CD4-positive, alpha-beta T cell treated with Interleukin-21 for 1 hour (primary cell): ENCODE results near the gene KXD1.
"Not testable (repeated sequence)": the region's sequence is repeated elsewhere in the genome, so short reads cannot be mapped to it uniquely, and the experiment has no call there.

Experiments
- DNase-seq: peaks from one replicate; pipeline ENCODE4 v3.0.0-alpha.2; 2020

The KXD1 gene

DNA sequence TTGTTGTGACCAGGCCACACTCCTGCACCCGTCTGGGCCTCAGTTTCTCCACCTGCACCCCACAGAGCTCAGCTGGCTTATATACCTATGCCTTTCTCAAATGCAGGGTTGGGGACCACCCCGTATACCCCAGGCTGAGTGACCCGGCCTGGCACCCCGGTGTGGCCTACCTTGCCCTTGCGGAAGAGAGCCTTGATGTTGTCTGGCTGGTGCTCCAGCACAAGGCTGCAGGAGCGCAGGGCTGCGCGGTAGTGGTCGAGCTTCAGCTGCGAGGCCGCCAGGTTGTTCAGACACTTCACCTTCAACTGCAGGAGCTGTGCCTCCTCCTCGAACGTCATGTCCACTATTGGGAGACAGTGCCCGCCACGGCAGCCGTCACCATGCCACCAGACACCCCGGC, 20.2 kb upstream of the KXD1 start:
- DNase-seq: no peak

- DNase-seq: no peak
Observed at GRCh38 chr19:18538115-18538514, 19.6 kb upstream of the KXD1 start.

GRCh38 chr19:18539372-18539771, 18.3 kb upstream of the KXD1 start:
- no peak for DNase-seq

GRCh38 chr19:18540200-18540599, 17.5 kb upstream of the KXD1 start:
- not testable (repeated sequence) for DNase-seq

DNA sequence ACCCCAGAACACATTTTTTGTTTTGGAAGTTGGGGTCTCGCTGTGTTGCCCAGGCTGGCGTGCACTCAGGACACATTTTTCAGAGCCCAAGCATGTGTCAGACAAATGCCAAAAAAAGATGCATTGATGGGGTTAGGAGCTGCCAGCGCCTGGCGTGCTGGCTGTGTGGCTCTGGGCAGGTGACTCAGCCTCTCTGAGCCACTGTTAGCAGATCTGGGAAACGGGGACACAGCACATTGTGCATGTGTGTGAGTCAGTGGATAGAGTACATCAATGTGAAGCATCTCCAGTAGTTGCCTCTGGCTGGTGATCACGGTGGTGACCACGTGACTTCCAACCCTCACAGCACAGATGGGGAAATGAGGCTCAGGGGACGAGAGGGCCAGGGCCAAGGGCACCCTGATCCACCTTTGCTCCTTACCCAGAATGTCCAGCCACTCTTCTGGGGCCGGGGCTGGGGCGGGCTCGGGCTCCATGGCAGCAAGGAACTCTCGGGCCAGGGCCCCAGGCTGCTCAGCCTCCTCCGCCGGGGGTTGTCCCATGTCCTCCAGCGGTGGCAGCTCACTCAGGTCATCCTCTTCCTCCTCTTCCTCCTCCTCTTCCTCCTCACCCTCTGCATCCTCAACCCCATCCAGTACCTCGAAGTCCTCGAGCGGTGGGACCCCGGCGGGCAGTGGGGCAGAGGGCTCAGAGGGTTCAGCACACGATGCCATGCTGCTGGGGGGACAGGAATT, 16.2 kb upstream of the KXD1 start:
- DNase-seq: no peak

GRCh38 chr19:18541992-18542940, 15.4 kb upstream of the KXD1 start:
- DNase-seq: no peak

DNA sequence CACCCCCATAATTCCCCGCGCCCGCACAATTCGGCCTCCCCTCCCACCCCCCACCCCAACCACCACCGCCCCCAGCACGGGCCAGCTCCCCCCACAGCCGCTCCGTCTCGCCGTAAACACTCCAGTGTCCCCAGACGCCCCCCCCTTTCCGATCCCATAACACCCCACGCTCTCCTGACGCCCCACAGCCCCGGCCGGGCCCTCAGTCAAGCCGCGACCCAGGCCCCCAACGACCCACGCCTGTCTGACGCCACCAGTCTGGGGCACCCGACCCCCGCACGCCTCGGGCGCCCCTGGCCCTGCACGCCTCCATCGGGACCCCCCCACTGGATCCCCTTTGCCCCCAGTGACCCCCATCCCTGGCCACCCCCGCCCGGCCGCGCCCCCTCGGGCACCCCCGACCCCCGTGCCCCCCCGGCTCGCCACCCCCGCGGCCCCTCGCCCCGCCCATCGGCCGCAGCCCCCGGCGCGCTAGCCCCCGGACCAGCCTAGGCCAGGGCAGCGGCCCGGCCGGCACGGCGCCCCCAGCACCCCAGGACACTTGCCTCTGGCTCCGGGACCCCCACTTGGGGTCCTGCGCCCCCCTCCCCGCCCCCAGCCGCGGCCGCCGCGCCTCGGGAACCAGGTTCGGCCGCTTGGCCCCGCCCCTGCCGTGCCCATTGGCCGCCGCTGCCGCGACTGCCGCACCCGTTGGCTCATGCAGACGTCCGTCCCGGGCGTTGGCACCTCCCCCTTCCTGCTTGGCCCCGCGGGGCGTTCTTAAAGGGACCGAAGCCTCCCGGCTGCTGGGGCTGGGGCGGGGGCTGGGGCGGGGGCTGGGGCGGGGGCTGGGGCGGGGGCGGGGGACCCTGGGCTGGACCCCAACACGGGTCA, 14.5 kb upstream of the KXD1 start, which contains the start of gene FKBP8:
TSS of gene FKBP8 (minus strand) at position 633 of the 873 bp plus-strand sequence. CDS start 1,603 bp downstream, outside the sequence.
- peak; percentile 94 for DNase-seq

DNA sequence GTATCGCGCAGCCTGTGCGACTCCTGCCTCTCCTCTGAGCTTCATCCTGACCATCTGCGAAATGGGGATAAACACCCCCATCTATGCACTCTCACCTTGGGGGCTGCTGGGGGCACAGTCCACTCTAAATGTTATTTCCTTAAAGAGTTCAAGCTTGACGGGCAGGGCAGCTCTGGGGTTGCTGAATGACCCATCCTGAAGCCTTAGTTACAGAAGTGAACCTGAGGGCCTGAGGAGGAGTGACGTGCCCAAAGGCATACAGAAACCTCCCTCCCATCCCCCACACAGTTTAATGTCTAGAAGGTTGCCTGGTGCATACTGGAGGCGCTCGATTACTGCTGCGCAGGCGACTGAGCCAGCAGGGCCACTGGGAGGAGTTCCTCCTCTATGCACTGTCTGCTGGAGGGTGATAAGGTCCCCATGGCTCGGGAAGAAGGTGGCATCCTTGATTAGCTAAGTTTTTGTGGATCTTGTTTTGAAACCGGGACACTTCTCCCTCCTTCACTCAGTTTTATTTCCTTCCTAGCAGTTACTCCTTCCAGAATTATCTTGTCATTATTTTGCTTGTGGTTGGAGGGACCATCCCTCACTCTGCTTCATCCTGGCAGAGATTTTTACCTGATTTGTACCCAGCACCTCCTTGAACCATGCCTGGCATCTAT, 13.7 kb upstream of the KXD1 start:
- DNase-seq: peak; percentile 91

DNA sequence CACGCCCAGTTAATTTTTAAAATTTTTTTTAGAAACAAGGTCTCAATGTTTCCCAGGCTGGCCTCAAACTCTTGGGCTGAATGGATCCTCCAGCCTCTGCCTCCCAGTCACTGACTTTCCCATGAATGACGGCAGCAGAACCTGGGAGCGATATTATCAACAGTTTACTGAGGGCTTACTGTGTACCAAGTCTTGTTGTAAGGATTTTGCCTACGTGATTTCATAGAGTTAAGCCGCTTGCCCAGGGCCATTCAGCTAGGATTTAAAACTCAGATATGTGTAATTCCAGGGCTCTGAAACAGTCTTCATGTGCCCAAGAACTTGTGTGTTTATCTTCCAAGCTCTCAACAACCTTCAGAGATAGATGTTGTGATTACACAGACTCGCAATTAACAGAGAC, 6.0 kb upstream of the KXD1 start:
- no peak for DNase-seq

DNA sequence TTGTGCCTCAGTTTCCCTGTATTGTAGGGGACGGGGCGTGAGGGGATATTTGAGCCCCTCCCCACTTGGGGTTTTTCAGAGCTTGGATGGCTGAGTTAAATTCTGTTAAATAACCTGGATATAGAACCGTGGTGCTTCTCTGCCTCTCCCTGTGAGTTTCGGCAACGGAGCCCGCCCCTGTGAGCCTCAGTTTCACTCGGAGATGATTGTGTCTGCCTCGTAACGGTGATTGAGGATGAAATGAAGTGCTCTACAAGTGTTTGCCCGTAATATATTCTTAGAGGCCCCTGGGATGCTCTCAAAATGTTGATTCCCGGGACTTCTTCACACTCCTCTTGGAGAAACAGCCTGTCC, 509 bp downstream of the KXD1 start:
- peak; percentile 22 for DNase-seq

- DNase-seq: peak; percentile 10
Observed at GRCh38 chr19:18558604-18559003, 934 bp downstream of the KXD1 start.

- DNase-seq: no peak
Observed at GRCh38 chr19:18559685-18560084, 2.0 kb downstream of the KXD1 start.

DNA sequence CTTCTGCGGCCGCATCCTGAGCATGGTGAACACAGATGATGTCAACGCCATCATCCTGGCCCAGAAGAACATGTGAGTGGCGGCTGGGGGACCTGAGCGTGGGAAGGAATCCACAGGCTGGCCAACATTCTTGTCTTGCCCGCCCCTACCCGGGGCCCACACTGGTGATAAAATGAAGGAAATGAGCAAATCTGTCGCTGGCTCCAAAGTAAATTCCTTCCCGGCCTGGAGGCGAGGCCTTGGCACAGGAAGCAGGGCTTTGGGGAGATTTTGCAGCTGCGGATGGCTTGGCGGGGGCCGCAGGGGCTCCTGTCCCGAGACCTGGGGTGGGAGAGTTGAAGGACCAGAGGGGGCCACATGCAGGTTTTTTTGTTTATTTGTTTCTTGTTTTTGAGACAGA, 4.4 kb downstream of the KXD1 start:
- DNase-seq: no peak

DNA sequence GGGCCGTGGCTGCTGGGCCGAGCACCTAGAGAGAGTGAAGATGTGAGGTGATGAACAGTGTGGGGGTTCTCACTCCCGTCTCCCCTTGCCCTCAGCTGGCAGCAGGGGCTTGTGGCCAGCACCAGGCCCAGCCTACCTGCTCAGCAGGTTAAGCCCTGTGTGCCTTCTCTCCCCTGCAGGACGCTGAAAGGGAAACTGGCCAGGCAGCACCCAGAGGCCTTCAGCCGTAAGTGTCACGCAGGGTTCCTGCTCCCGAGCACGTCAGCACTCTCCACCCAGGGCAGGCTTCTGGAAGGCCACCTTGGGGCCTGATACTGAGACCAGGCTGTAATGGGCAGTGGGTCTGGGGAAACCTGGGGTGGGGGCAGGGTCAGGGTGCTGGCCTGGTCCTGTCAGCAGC, 9.3 kb downstream of the KXD1 start:
- DNase-seq: no peak

- no peak for DNase-seq
Observed at GRCh38 chr19:18568367-18568766, 10.7 kb downstream of the KXD1 start.

- DNase-seq: peak; percentile 99
Observed at GRCh38 chr19:18571564-18572344, 14.1 kb downstream of the KXD1 start, which contains the start of gene UBA52. TSS of gene UBA52 (plus strand) at chr19:18571857. CDS start at chr19:18573301, 1,444 bp downstream.

GRCh38 chr19:18574691-18575291, 17.1 kb downstream of the KXD1 start:
- no peak for DNase-seq

DNA sequence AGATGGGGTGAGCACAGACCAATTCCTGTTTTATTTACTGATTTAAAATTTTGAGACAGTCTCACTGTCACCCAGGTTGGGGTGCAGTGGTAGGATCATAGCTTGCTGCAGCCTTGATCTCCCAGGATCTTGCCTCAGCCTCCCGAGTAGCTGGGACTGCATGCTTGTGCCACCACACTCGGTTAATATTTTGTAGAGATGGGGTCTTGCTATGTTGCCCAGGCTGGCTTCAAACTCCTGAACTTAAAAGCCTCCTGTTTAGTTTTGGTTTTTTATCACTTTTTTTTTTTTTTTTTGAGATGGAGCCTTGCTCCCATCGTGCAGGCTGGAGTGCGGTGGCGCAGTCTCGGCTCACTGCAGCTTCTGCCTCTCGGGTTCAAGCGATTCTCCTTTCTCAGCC, 18.7 kb downstream of the KXD1 start:
- DNase-seq: no peak

DNA sequence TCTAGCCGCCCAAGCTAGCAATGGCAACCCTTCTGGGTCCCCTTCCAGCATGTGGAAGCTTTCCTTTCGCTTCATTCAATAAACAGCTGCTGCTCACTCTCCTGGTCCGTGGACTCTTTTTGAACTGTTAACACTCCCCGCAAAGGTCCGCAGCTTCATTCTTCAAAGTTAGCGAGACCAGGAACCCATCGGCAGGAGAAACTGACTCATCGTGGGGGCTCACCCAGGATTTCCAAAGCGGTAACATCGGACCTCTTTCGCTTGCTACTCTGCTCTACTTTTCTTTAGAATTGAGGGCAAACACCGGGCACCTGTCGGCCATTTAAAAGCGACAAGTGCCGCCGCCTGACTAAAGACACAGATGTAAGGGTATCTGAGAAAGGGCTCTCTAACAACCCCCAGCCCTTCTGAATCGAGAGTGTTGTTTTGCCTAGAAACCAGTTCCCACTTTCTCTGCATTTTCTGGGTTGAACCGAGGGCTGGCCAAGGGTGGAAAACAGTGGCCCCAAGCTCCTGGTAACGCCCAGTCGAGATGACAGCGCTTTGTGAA, 19.8 kb downstream of the KXD1 start:
- no peak for DNase-seq

DNA sequence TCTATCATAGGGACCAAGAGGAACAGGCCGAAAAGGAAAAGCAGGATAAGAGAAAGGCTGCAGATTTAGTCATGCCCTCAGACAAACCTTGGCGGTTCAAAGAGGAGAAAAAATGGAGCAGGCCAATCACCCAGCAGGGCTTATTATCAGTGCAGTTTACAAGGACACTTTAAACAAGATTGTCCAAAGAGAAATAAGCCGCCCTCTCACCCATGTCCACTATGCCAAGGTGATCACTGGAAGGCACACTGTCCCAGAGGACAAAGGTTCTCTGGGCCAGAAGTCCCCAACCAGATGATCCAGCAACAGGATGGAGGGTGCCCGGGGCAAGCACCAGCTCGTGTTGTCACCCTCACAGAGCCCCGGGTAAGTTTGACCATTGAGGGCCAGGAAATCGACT, 22.6 kb downstream of the KXD1 start:
- no peak for DNase-seq

DNA sequence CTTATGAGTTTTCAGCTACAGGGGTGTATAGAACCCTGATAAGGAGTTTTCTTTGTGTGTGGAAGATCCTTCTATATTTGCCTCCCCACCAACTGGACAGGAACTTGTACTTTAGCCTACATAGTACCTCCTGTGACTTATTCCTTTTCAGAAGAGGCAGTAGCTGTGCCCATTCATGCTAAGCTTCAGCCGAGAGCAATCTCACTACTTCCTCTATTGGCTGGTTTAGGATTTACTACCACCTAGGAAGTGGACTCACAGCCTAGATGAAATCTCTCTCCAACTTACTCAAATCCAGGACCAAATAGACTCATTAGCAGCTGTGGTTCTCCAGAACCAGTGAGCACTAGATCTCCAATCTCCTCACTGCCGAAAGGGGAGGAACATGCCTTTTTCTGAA, 28.6 kb downstream of the KXD1 start:
- no peak for DNase-seq
